Suprapubic skin (tissue), 4 donors: ENCODE measurements around the gene PEAK3. TPM values are rescaled to one million over a fixed set of nuclear protein-coding genes. Genes with fewer than 3 reads are reported as not detected.

Experiments used
- DNase-seq, 2 donors: peaks; one replicate each; pipeline ENCODE4 v3.0.0-alpha.2; 2019; ENCODE audit warnings: low spot score in 2 of 2
- H3K27ac ChIP-seq: fragments of 200-600 bp; sonication (generic); one replicate; pipeline ENCODE4 v1.5.1; 2019
- H3K27me3 ChIP-seq: fragments of 200-600 bp; sonication (generic); one replicate; pipeline ENCODE4 v1.5.1; 2019
- H3K36me3 ChIP-seq: fragments of 200-600 bp; sonication (generic); one replicate; pipeline ENCODE4 v1.5.1; 2019
- H3K4me1 ChIP-seq: fragments of 200-600 bp; sonication (generic); one replicate; pipeline ENCODE4 v1.5.1; 2019
- H3K4me3 ChIP-seq: fragments of 200-600 bp; sonication (generic); one replicate; pipeline ENCODE4 v1.5.1; 2019; ENCODE audit warnings: mild to moderate bottlenecking
- H3K9me3 ChIP-seq: fragments of 200-600 bp; sonication (generic); one replicate; pipeline ENCODE4 v1.5.1; 2019
- CTCF ChIP-seq, 2 donors: fragments of 200-600 bp in 1 of 2; fragments of 450-650 bp in 1 of 2; sonication (generic) in 1 of 2; IDR thresholded peaks; one replicate each; pipeline ENCODE4 v1.5.1; 2016 to 2019; ENCODE audit warnings: antibody characterized with exemption in 2 of 2, mild to moderate bottlenecking in 1 of 2, moderate library complexity in 1 of 2
- EP300 ChIP-seq: sonication (generic); formaldehyde crosslinking; IDR thresholded peaks from one replicate; pipeline ENCODE4 v1.6.1; 2017; ENCODE audit warnings: antibody characterized with exemption
- POLR2A ChIP-seq, 2 donors: fragments of 450-650 bp; IDR thresholded peaks; one replicate each; pipeline ENCODE4 v1.6.1; 2017; ENCODE audit warnings: antibody characterized with exemption in 2 of 2, mild to moderate bottlenecking in 2 of 2, moderate library complexity in 2 of 2
- POLR2AphosphoS5 ChIP-seq, 3 donors: sonication (generic); formaldehyde crosslinking; IDR thresholded peaks; one replicate each; pipeline ENCODE4 v1.6.1; 2017; ENCODE audit warnings: antibody characterized with exemption in 3 of 3
- WGBS: methylation state at CpG from one replicate; pipeline ENCODE4 v1.1.5; 2018; 5-methylcytosine and 5-hydroxymethylcytosine counted together
- total RNA-seq, 4 donors: library from RNA; depleted of rRNA; stranded (reverse); fragments of >200 nt; gene quantifications; one replicate each; pipeline ENCODE4 v1.1.0, GENCODE V29; 2016

Gene PEAK3
- total RNA-seq, 4 donors from 2014 or later, result 0.55 to 1.4 TPM; not detected in 2

DNA sequence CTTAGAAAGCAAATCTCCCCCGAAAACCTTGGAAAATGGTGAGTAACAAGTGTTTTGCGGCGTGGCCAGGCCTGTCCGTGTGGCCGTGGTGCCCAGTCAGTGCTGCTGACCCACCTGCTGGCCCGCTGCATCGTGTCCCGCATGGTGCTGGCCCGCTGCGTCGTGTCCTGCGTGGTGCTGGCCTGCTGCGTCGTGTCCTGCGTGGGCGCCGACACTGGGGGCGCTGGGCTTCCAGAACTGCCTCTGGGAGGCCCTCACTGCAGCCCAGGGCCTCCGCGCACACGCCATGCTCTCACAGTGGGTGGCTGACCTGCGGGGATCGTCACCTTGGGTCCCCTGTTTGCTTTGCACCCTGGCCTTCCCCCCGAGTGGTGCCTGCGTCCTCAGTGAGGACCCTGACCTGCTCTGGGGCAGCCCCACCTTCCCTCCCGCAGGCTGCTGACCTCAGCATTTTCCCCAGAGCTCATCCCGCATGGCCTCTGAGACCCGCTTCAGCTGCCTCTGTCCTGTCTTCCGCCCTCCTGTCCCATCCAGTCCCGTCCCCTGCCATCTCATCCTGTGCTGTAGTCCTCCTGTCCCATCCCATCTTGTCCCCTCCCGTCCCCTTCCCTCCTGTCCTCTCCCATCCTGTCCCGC is 56.4 kb downstream of the PEAK3 start:
- peaks cover 93% of the 10 kb centered on the region for H3K36me3 ChIP-seq
- H3K27me3 ChIP-seq, result no peaks in the 10 kb centered on the region
- 94% methylated on average over 27 of the region's 32 CpGs for WGBS
- no peak for DNase-seq
- peaks cover 32% of the 10 kb centered on the region for H3K4me1 ChIP-seq
- H3K27ac ChIP-seq, result no peak overlapping the region
- TF ChIP-seq EP300 (no peak), POLR2AphosphoS5 (IDR thresholded peaks at IDR 0.05) (no peak), CTCF (IDR thresholded peaks at IDR 0.05) (no peak), POLR2A (IDR thresholded peaks at IDR 0.05) (no peak)
- no peak overlapping the region for H3K4me3 ChIP-seq
- no peaks in the 10 kb centered on the region for H3K9me3 ChIP-seq

GRCh38 chr19:2224754-2225349 is 57.1 kb downstream of the PEAK3 start:
- Histone ChIP-seq H3K27me3 (no peaks in the 10 kb centered on the region), H3K4me3 (no peak overlapping the region), H3K36me3 (peaks cover 93% of the 10 kb centered on the region), H3K4me1 (peaks cover 32% of the 10 kb centered on the region), H3K9me3 (no peaks in the 10 kb centered on the region), H3K27ac (no peak overlapping the region)
- DNase-seq, result no peak
- TF ChIP-seq POLR2A (IDR thresholded peaks at IDR 0.05) (no peak), CTCF (IDR thresholded peaks at IDR 0.05) (no peak), EP300 (no peak), POLR2AphosphoS5 (IDR thresholded peaks at IDR 0.05) (no peak)
- 79% methylated on average over 12 of the region's 13 CpGs for WGBS

Other genes starting within 250 kb of the PEAK3 start
- gene MKNK2, start 230.9 kb downstream of the PEAK3 start, total RNA-seq, result 100 to 1,000 TPM; 209 to 249 (median 219) TPM
- gene MOB3A, start 185.8 kb downstream of the PEAK3 start, total RNA-seq, result 10 to 100 TPM; 23.7 to 29.4 (median 28.1) TPM
- 1 to 10 TPM; 2.1 to 8.1 (median 6.4) TPM for gene IZUMO4, start 185.3 kb downstream of the PEAK3 start, total RNA-seq
- gene AP3D1, start 130.6 kb downstream of the PEAK3 start, total RNA-seq, result 10 to 100 TPM; 65.4 to 99.4 (median 85.4) TPM
- 10 to 100 TPM; 21.6 to 36.8 (median 25.7) TPM for gene DOT1L, start 118.2 kb downstream of the PEAK3 start, total RNA-seq
- 10 to 100 TPM; 36.1 to 78.0 (median 62.9) TPM for gene PLEKHJ1, start 45.8 kb downstream of the PEAK3 start, total RNA-seq
- 100 to 1,000 TPM in 1 of 4 donors, 10 to 100 TPM in 3; 48.0 to 103 (median 64.8) TPM for gene SF3A2, start 45.4 kb downstream of the PEAK3 start, total RNA-seq
- gene AMH, start 32.9 kb downstream of the PEAK3 start, total RNA-seq, result 1 to 10 TPM; 1.7 to 4.3 (median 3.0) TPM
- not detected for gene JSRP1, start 25.8 kb downstream of the PEAK3 start, total RNA-seq
- not detected for gene LINGO3, start 26.0 kb upstream of the PEAK3 start, total RNA-seq
- gene LSM7, start 46.4 kb upstream of the PEAK3 start, total RNA-seq, result 100 to 1,000 TPM in 1 of 4 donors, 10 to 100 TPM in 3; 71.2 to 106 (median 87.5) TPM
- gene SPPL2B, start 46.5 kb upstream of the PEAK3 start, total RNA-seq, result 10 to 100 TPM; 46.8 to 97.6 (median 59.6) TPM
- gene TMPRSS9, start 78.1 kb upstream of the PEAK3 start, total RNA-seq, result not detected
- gene TIMM13, start 145.4 kb upstream of the PEAK3 start, total RNA-seq, result 10 to 100 TPM; 22.1 to 48.6 (median 46.6) TPM
- gene LMNB2, start 174.8 kb upstream of the PEAK3 start, total RNA-seq, result 10 to 100 TPM; 17.1 to 26.8 (median 24.7) TPM
- gene GADD45B, start 194.0 kb upstream of the PEAK3 start, total RNA-seq, result 100 to 1,000 TPM in 1 of 4 donors, 10 to 100 TPM in 3; 52.5 to 134 (median 68.7) TPM